ENCODE measurements around the gene MRI1.

DNA sequence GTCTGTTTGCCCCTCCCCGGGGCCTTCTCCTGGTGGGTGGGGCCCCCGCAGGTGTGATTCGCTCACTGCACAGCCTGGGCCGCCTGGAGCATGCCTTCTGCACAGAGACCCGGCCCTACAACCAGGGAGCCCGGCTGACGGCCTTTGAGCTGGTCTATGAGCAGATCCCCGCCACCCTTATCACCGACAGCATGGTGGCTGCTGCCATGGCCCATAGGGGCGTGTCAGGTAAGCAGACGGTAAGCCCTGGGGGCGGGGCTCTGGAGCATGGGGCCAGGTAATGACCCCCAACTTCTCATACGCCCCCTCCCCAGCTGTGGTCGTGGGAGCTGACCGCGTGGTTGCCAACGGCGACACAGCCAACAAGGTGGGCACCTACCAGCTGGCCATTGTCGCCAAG, 4.2 kb downstream of the MRI1 start:
- TF ChIP-seq, protein P1, sequence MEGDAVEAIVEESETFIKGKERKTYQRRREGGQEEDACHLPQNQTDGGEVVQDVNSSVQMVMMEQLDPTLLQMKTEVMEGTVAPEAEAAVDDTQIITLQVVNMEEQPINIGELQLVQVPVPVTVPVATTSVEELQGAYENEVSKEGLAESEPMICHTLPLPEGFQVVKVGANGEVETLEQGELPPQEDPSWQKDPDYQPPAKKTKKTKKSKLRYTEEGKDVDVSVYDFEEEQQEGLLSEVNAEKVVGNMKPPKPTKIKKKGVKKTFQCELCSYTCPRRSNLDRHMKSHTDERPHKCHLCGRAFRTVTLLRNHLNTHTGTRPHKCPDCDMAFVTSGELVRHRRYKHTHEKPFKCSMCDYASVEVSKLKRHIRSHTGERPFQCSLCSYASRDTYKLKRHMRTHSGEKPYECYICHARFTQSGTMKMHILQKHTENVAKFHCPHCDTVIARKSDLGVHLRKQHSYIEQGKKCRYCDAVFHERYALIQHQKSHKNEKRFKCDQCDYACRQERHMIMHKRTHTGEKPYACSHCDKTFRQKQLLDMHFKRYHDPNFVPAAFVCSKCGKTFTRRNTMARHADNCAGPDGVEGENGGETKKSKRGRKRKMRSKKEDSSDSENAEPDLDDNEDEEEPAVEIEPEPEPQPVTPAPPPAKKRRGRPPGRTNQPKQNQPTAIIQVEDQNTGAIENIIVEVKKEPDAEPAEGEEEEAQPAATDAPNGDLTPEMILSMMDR (IDR thresholded peaks at IDR 0.05): no peak
- TF ChIP-seq EP300 (IDR thresholded peaks at IDR 0.05) (no peak), POLR2A (IDR thresholded peaks at IDR 0.05) (no peak), POLR2AphosphoS5 (IDR thresholded peaks at IDR 0.05) (no peak)

Data from suprapubic skin (tissue), 4 donors.